ENCODE results near the gene BCL2L14.

- TF ChIP-seq EZH2phosphoT487 (IDR thresholded peaks at IDR 0.05; ENCODE audit: low read depth, severe bottlenecking, unreplicated experiment) (no peak), EZH2 (IDR thresholded peaks at IDR 0.05; ENCODE audit: borderline replicate concordance) (no peak), CTCF (IDR thresholded peaks at IDR 0.05; ENCODE audit: poor library complexity) (no peak)
These were observed 50.3 kb downstream of the BCL2L14 start for GRCh38 chr12:12121061-12121460.

Data from hepatocyte (in vitro differentiated cells).